ENCODE results near the gene NDP.
A peak's percentile ranks its signal among the peaks of the same experiment; 100 is the strongest.

NDP gene, protein sequence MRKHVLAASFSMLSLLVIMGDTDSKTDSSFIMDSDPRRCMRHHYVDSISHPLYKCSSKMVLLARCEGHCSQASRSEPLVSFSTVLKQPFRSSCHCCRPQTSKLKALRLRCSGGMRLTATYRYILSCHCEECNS

DNA sequence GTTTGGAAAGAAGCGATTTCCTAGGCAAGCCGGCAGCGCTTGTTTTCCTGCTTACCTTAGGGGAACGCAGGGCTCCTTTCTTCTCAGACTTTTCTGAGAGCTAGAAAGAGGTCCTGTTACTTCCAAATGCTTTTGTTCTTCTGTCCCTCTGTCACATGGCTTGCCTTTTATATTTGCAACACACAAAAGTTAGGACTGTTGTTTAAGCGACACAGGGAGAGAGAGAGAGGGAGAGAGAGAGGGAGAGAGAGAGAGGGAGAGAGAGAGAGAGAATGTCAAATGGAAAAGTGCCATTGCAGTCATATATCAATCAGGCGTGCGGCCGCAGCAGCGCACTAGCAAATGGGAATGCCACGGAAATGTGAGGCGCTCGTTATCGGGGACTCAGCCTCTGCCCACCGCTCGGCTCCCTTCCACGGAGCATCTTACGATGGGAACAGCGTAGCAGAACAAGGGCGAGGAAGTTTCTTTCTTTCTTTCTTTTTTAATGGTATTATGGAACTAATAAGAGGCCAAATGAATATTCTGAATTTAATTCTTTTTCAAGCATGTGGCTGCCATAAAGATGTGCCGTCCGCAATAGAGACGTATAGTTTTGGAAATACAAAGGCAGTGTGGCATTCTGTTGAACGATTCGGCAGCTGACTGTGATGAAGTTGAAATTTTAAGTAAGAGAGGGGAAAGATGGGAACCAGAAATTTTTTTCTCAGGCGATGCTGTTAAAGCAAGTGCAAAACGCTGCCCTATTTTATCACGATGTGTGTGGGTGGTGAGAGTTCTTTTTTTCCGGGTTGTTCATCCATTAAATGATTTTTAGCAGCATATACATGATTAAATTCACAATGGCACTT, at the start of gene NDP:
NDP (minus strand) TSS at position 142 of the 851 bp plus-strand sequence. CDS start 14,745 bp downstream, outside the sequence.
- DNase-seq (ENCODE audit: low read depth), result no peak

DNA sequence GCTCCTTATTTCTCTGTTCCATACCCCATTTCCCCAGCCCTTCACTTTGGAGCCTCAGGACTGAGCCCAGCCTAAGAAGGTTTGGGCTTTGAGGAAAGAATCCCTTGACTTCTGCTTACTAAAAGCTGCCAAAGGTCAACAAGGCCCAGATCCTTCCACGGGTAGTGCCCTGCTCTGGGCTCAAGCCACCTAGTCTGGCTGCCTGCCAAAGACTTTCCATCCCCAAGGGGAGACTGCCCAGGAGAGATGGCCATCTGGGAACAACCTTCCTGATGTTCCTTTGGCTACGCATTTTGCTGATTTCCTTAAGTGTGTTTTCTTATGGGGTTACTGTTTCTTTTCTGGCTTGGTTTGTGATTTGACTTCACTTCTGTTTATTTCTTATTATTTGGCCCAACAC, 49.8 kb upstream of the NDP start:
- no peak for DNase-seq (ENCODE audit: low read depth)

DNA sequence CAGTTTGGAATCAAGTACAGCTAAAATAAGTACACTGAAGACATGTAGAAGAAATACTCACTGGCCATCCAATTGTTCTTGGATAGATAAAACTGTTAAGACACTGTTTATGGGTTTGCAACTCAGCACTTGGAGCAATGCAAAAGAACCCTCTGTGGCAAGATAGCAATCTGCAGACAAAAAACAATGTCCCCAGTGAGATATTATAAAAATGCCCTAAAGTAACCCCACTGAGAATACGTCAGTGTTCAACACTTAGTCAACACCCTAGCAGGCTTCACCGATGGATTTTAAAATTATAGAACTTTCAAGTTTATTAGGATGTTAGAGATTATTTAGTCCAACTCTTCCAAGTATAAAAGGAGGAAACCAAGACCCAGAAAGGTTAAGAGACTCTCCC, 47.5 kb upstream of the NDP start:
- DNase-seq (ENCODE audit: low read depth), result no peak

DNA sequence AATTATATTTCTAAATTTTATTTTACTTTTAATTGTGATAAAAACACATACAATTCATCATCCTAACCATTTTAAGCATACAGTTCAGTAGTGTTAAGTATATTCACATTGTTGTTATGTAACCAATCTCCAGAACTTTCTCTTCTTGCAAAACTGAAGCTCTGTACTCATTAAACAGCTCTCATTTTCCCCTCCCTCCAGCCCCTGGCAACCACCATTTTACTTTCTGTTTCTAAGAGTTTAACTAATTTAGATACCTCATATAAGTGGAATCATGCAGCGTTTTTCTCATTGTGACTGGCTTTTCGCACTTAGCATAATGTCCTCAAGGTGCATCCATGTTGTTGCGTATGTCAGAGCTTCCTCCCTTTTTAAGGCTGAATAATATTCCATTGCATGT, 46.7 kb upstream of the NDP start:
- DNase-seq (ENCODE audit: low read depth), result no peak

DNA sequence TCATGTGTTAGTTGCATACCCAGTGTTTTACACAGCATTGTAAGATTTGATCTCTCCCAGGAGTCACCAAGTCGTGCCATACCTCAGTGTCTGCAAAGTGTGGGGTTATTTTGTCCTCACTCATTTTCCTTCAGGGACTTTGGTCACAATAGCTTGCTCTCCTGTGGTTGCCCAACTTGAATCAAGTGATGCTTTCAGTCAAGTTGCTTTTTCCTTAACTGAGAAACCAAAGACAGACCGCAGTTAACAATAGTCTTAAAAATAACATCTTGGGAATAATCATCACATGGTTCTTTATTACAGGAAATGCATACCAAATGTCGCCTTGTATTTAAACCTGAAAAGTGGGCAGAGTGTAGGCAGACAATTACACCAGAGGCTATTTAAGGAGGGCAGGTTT, 44.5 kb upstream of the NDP start:
- no peak for DNase-seq (ENCODE audit: low read depth)

DNA sequence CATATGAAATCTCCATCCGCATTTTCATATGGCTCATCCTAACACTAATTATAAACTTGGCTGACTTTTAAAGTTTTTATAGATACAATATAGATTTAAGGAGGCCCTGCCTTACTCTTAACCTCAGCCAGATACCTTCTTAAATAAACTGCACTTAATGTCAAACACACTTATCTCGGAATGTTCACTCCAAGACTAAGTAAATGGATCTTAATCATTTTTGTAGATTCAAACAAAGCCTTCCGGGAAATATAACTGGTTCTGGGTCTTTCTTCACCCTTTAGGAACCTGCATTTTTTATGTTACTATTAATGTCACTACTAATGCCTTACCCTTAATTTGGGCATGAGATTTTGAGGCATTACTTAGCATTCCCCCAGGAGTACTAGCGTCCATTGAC, 43.7 kb upstream of the NDP start:
- no peak for DNase-seq (ENCODE audit: low read depth)

DNA sequence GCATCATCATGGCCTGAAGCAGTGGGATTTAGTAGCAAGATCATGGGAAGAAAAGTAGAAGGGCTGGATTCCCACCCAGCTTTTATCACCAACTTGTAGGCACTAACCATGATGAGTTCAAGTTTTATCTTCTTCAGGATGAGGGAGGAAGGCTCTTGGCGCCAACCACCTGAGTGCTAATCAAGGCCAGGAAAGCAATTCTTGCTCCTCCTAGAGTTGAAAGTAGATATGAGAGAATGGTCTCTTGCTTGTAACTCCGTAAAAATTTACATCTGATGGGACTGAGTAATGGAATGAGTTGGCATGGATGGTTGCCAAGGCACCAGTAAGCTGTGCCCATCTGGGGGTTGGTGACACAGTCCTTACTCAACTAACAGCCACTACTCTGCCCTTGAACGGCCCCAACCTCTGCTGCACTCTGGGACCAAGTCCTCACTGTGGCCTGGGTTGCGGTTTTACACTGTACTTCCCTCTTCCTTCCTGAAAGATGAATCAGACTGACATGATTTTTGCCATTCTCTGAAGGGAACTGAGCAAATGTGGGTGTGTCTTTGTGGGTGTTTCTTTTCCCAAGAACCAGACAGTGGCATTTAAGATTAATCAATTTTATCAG, 39.4 kb upstream of the NDP start:
- peak; percentile 47 for DNase-seq (ENCODE audit: low read depth)

DNA sequence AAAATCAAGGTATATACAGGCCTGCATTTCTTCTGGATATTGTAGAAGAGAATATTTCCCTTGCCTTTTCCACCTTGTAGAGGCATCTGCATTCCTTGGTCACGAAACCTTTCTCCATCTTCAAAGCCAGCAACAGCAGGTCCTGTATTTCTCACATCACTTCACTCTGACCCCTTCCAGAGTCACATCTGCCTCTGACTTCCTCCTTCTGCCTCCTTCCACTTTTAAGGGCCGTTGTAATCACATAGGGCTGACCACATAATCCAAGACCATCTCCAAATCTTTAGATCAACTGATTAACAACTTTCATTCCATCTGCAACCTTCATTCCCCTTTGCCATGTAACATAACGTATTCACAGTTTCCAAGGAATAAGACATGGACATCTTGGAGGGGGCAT, 38.3 kb upstream of the NDP start:
- DNase-seq (ENCODE audit: low read depth), result no peak

DNA sequence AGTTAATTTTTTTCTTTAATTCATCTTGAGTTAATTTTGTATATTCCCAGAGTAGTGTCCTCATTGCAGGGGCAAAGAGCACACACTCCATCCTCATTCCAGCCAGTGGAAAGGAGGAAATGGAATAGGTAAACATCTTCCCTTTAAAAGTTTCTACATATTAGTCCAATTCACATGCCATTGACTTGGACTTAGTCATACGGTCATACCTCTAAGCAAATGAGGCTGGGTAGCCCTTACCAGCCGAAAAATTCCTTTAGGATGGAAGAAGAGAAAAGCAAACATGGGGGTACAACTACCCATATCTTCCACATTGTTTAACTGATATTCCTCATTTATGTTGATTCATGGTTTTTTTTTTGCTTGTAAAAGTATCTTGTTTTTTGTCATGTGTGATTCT, 37.4 kb upstream of the NDP start:
- no peak for DNase-seq (ENCODE audit: low read depth)

DNA sequence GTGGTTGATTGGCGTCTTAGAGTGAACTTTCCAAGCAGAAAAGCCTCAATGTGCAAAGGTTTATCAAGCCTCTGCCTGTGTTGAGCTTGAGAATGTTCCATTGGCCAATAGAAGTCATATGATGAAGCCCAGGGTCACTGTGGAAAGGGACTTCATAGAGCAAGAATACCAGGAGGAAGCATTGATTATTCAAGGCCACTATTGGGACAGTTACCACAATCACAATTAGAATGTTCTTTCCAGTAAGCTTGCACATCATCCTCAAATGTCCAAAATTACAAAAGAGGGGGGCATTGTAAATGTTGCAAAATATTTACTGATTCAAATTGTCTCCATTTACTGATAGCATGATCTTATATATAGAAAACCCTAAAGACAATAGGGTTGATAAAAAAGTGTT, 32.9 kb upstream of the NDP start:
- no peak for DNase-seq (ENCODE audit: low read depth)

DNA sequence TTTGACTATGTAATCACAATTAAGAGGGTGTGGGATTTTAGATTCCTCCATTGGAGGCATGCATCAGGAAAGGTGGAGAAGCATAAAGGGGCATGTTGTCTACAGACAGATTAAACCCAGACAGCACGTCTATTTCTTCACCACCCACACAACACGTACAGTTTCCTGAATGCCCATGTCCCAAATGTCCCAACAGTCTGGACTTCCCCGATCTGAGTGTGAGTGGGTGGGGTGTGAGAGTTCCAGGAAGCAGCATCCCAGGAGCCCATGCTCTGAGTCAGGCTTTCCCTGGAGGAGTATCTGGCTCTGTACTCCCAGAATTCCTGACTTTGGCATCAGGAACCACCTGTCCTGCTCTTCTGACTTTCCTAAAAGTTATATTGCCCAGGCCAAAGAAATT, 30.8 kb upstream of the NDP start:
- no peak for DNase-seq (ENCODE audit: low read depth)

DNA sequence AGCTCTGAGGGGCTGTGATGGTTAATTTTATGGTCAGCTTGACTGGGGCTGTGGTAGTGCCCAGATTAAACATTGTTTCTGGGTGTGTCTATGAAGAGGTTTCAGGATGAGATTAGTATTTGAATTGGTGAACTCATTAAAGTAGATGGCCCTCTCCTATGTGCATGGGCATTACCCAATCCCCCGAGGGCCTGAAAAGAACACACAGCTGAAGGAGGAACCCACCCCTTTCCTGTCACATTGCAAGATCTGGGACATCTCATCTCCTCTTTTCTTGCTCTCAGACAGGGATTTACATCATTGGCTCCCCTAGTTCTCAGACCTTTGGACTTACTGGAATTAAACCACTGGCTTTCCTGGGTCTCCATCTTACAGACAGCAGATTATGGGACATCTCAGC, 29.4 kb upstream of the NDP start:
- DNase-seq (ENCODE audit: low read depth), result no peak

DNA sequence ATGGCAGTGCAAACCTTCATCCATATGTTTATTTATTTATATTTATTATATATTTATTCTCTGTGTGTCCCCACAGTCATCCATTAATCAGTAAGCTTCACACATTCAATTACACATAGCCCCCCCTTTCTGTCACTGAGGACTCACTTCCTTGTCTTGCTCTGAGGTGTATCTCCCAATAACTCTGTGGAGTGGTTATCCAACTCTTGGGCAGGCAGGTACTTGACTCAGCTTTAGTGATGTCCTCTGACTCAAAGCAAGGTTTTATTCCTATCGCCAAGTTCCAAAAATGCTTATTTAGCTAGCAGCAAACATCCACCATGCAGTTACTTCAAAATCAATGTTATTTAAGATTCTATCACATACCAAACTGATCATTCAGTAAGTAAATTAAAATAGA, 25.2 kb upstream of the NDP start:
- DNase-seq (ENCODE audit: low read depth), result no peak

DNA sequence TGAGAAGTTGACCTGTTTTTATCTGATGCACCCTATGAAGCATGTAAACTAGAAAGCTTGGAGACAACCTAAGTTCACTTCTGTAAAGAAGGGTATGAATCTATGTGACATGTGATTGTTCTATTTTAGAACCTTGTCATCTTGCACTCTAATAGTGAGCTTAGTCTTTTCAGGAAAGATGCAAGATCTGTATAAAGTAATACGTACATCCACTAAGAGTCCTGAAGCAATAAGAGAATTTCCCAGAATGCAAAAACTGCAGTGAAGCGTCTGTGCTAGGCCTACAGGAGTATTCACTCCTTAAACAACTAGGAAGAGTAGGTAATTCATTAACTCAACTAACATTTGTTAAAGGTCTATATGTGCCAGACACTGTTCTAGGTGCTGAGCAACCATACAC, 23.3 kb upstream of the NDP start:
- no peak for DNase-seq (ENCODE audit: low read depth)

DNA sequence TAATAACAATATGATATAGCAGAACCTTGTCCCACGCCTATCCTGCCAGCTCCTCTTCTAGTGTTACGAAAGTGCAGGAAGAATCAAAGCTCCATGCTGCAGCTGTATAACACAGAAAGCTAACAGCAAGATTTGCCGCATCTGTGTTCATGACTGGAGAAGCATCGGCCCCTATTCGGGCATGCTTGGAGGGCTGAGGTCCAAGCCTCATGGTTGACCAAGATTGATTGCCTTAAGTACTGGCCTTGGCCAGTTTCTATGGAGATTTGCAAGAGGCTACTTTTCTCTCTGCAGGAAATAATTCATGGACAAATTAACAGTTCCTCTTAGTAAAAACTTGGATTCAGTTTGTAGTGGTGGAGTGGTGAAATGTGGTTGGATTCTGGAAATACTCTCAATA, 12.9 kb upstream of the NDP start:
- no peak for DNase-seq (ENCODE audit: low read depth)

DNA sequence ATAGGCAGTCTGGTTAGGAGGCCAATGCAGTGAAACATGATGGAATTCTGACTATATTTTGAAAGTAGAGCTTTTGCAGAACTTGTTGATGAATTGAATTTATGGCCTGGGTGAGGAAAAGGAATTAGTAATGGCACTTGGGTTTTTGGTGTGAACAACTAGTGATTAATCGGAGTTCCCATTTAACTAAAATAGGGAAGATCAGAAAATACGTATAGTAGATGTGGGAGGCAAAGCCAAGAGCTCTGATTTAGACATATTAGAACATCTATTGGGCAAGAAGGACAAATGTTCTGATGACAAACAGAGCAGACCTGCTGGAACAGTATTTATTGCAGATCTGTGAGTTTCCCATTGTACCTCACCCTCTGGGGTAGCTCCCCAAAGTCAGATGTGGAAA, 12.3 kb upstream of the NDP start:
- DNase-seq (ENCODE audit: low read depth), result no peak

DNA sequence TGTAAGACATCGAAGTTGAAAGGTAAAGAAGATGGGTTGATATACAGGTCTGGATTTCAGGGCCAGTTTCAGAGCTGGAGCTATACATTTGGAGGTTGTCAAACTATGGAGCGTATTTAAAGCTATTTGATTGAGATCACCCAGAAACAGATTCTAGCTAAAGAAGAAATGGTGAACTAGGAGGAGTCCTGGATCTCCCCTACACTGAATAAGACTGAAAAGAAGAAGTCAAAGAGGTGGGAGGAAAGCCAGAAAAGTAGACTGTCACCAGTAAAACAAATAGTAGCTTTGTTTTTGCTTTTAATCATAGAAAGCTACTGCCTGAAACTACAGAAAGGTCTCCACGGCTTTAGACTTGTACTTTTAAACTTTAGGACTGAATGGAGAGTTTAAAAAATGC, 5.0 kb upstream of the NDP start:
- DNase-seq (ENCODE audit: low read depth), result no peak

DNA sequence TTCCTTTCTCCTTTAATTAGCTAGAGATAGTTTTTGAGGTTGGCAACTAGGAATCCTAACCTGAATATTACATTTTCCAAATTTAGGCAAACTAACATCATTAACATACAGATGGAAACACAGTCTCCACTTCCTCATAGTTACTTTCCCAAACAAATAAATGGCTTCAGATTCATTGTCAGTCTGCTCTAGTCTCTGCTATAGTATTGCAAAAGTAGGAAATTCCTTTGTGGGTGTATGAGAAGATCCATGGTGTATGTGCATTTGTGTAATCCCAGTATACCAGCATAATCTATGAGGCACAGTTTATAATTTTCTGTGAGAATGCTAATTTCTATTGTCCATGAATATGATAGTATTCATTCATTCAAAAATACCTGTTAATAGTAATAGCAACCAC, 3.0 kb upstream of the NDP start:
- no peak for DNase-seq (ENCODE audit: low read depth)

DNA sequence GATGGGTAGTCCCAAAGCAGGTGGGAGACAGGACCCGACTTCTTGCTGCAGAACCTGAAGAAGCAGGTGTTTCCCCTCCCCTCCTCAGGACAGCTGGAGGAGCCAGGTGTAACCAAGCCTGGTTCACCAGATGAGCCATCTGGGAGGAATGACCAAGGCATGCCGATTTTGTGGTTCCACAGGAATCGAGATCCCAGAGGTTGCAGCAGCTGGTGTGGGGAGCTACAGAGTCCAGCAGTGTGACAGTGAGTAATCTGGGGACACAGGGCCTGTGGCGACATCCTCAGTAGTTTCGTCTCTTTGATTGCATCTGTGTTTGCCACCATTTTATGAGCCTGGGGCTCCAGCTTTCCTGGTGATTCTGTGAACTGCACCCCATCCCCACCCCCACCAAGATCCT, 2.6 kb upstream of the NDP start:
- no peak for DNase-seq (ENCODE audit: low read depth)

DNA sequence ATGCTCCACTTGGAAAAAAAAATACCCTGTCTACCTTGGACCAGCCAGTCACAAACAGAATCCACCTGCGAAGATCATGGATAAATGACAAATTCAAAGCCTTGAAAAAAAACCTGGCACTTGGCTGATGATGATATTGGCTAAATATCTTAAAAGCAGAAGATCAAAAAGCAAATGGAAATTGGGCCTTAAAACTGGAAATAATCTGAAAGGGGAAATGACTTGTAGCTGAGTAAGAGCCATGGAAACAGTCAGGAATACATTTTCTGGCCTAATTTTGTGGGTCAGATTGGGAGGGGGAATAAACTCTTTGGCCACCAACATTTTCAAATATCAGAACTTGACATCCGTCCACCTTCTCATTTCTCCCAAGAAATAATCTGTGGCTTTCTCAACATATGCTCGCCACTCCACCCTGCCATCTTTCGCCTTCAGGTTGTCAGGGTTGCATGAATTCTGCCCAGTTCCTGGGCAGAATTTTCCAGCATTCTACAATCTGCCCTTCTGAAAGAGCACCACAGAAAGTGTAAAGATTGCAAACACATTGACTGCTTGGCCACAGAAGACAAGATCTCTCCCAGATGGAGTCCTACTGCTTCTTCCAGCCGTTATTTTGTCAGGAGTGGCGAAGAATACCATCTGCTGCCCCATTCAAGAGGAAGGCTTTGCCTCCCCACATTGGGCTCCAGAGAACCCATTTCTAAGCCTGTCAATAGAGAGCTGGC, 1.7 kb upstream of the NDP start:
- DNase-seq (ENCODE audit: low read depth), result no peak

DNA sequence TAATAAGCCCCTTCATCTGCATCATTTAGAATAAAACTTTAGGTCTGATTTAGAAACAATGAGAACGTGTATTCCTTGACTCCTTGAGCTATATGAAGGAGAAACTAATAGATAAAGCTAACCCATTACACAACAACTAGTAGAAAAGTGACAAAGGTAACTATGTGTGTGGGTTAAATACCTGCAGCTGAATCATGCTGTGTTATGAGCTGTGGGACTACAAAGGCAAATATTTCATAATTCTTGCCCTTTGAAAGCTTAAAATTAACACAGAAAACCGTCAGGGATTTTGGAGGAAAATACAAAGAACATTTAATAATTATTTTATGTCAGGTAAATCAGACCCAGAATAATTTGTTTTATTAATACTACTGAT, 898 bp upstream of the NDP start:
- DNase-seq (ENCODE audit: low read depth), result no peak

DNA sequence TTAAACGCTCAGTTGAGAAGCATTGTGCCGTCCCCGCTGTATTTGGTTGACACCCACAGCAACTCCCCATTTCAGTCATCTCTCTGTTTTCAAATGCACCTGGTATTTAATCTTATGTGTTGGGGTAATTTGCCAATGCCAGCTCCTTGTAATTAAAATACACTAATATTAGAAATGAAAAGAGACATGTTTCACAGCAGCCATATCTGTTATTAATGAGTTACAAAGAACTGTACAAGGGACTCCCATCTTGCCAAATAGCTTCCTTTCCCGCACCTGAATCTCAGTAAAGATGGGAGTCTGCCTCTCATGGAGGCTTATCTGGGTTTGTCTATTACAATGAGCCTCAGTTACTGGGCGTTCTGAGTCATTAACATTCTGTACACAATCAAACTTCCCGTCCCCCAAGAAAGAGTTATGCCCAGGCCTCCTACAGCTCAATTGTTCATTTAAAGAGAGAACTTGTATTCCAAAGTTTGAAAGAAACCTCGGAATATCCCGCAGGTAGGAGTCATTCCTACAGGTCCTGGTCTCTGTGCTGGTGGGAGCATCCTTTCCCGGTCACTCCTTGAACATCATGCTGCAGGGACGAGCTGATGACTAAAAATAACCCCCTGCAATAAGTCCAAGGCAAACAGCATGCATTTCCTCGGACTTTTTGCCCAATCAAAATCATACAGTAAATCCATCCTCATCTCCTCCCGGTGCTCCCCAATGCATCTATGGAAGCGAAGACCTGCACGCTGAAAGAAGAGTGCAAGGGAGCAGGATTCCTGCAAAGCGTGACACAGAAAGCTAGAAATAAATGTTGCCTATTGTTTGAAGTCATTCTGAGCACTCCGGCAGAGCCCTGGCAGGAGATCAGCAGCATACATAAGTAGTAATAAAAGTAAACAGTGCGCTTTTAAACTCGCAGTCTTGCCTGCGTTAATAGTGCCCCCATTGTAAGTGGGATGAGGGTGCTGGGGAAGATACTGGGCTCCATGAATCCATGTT, 926 bp downstream of the NDP start:
- DNase-seq (ENCODE audit: low read depth), result no peak
